ENCODE measurements around the gene ABHD12B. TPM values are rescaled to one million over a fixed set of nuclear protein-coding genes. Genes with fewer than 3 reads are reported as not detected.

The ABHD12B gene
- total RNA-seq, 1 experiment from 2014 or later, result not detected

- POLR2A ChIA-PET (ENCODE audit: unreplicated experiment), result no interaction called here
- H3K36me3 ChIP-seq (ENCODE audit: low read depth), result 0 out of 2 replicates have a peak, but pooled peaks cover 11% of the 10 kb centered on the region
Measured at GRCh38 chr14:50901361-50901760, 29.5 kb downstream of the ABHD12B start.

GRCh38 chr14:50904719-50905118, 32.9 kb downstream of the ABHD12B start:
- POLR2A ChIA-PET (ENCODE audit: unreplicated experiment), result interaction anchor here (0.7 kb wide), 1 partner anchor 82 kb away, joined by 4 read pairs; no protein-coding TSS in a partner anchor
- CTCF ChIA-PET, result no interaction called here
- H3K27me3 ChIP-seq (ENCODE audit: insufficient read depth, low read depth), result no peaks in the 10 kb centered on the region

More at GRCh38 chr14:50901361-50901760, 29.5 kb downstream of the ABHD12B start:
- no peaks in the 10 kb centered on the region for H3K9me3 ChIP-seq (ENCODE audit: insufficient read depth, low read depth)
- no peaks in the 10 kb centered on the region for H3K27me3 ChIP-seq (ENCODE audit: insufficient read depth, low read depth)
- DNase-seq, result no peak
- H3F3A ChIP-seq (ENCODE audit: insufficient read depth, low read depth), result no peaks in the 10 kb centered on the region
- no peak overlapping the region for H3K27ac ChIP-seq
- intact Hi-C loops (cut with micrococcal nuclease; ENCODE audit: unreplicated experiment), result no loop called here
- H3K9me2 ChIP-seq (ENCODE audit: insufficient read depth), result no peaks in the 10 kb centered on the region
- no peaks in the 10 kb centered on the region for H4K20me1 ChIP-seq (ENCODE audit: insufficient read depth)
- no TSS peak for BruUV-seq (replicated peaks)
- CTCF ChIA-PET, result no interaction called here
- no peak overlapping the region for H3K4me2 ChIP-seq
- H3K4me3 ChIP-seq, result no peak overlapping the region
- no peak for TF ChIP-seq EZH2 (IDR thresholded peaks at IDR 0.05; ENCODE audit: low read depth)
- TF ChIP-seq CTCF (conservative IDR thresholded peaks at IDR 0.05), result no peak
- H3K79me2 ChIP-seq (ENCODE audit: low read depth), result no peaks in the 10 kb centered on the region
- H3K4me1 ChIP-seq (replicated peaks; ENCODE audit: insufficient read depth), result no peaks in the 10 kb centered on the region
- H2AFZ ChIP-seq, result no peak overlapping the region

GRCh38 chr14:50906326-50907065, 34.6 kb downstream of the ABHD12B start:
- H3K9me3 ChIP-seq (ENCODE audit: insufficient read depth, low read depth), result no peaks in the 10 kb centered on the region
- TF ChIP-seq CTCF (conservative IDR thresholded peaks at IDR 0.05), result no peak
- TF ChIP-seq EZH2 (IDR thresholded peaks at IDR 0.05; ENCODE audit: low read depth), result no peak
- H3K4me1 ChIP-seq (replicated peaks; ENCODE audit: insufficient read depth), result peaks cover 15% of the 10 kb centered on the region
- no peaks in the 10 kb centered on the region for H3K9me2 ChIP-seq (ENCODE audit: insufficient read depth)
- H2AFZ ChIP-seq, result no peak overlapping the region
- H3K27ac ChIP-seq, result no peak overlapping the region
- no peaks in the 10 kb centered on the region for H3K27me3 ChIP-seq (ENCODE audit: insufficient read depth, low read depth)
- POLR2A ChIA-PET (ENCODE audit: unreplicated experiment), result no interaction called here
- intact Hi-C loops (cut with micrococcal nuclease; ENCODE audit: unreplicated experiment), result no loop called here
- no peaks in the 10 kb centered on the region for H4K20me1 ChIP-seq (ENCODE audit: insufficient read depth)
- peaks cover 37% of the 10 kb centered on the region for H3K36me3 ChIP-seq (ENCODE audit: low read depth)
- no peak for DNase-seq
- BruUV-seq (replicated peaks), result no TSS peak
- peaks cover 8% of the 10 kb centered on the region; the same call in 1 of the 2 replicates for H3F3A ChIP-seq (ENCODE audit: insufficient read depth, low read depth)
- no peaks in the 10 kb centered on the region for H3K79me2 ChIP-seq (ENCODE audit: low read depth)
- H3K4me3 ChIP-seq, result no peak overlapping the region
- CTCF ChIA-PET, result no interaction called here
- H3K4me2 ChIP-seq, result no peak overlapping the region

More at GRCh38 chr14:50904719-50905118, 32.9 kb downstream of the ABHD12B start:
- Histone ChIP-seq H3K4me3 (no peak overlapping the region), H3K36me3 (ENCODE audit: low read depth) (peaks cover 34% of the 10 kb centered on the region), H3K4me1 (replicated peaks; ENCODE audit: insufficient read depth) (no peaks in the 10 kb centered on the region), H3K4me2 (no peak overlapping the region), H3K9me2 (ENCODE audit: insufficient read depth) (no peaks in the 10 kb centered on the region), H3K9me3 (ENCODE audit: insufficient read depth, low read depth) (no peaks in the 10 kb centered on the region), H3K79me2 (ENCODE audit: low read depth) (no peaks in the 10 kb centered on the region), H4K20me1 (ENCODE audit: insufficient read depth) (no peaks in the 10 kb centered on the region), H3K27ac (no peak overlapping the region), H2AFZ (no peak overlapping the region), H3F3A (ENCODE audit: insufficient read depth, low read depth) (no peaks in the 10 kb centered on the region)
- no TSS peak for BruUV-seq (replicated peaks)
- no peak for DNase-seq
- TF ChIP-seq EZH2 (IDR thresholded peaks at IDR 0.05; ENCODE audit: low read depth) (no peak), CTCF (conservative IDR thresholded peaks at IDR 0.05) (no peak)
- intact Hi-C loops (cut with micrococcal nuclease; ENCODE audit: unreplicated experiment), result no loop called here

Data from PC-9 (cell line).